ENCODE data around the gene B4GALT2. TPM values are rescaled to one million over a fixed set of nuclear protein-coding genes. Genes with fewer than 3 reads are reported as not detected.

Gene B4GALT2
- total RNA-seq, 1 donor from 2014 or later, result 84.0 TPM

DNA sequence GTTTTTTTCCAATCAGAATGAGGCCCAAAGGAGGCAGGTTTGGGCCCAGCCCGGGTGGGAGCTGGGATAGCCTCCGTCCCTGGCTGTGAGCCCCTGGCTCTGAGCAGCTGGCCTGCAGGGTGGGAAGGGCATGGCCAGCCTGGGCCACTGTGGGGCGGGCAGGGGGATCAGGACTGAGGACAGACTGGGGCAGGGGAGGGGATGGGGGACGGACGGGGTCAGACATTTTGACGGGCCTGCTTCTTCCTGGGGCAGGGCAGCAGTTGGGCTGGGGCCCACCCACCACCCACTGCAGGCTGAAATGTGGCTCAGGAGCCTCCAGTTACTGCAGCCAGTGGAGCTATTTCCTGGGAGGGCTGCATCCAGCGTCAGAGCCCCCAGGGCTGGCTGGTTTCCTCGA lies 54.7 kb downstream of the B4GALT2 start:
- no peak overlapping the region for H3K4me3 ChIP-seq (ENCODE audit: low read depth, low read length)
- no peak for DNase-seq (ENCODE audit: low read depth)
- TF ChIP-seq, protein P1, sequence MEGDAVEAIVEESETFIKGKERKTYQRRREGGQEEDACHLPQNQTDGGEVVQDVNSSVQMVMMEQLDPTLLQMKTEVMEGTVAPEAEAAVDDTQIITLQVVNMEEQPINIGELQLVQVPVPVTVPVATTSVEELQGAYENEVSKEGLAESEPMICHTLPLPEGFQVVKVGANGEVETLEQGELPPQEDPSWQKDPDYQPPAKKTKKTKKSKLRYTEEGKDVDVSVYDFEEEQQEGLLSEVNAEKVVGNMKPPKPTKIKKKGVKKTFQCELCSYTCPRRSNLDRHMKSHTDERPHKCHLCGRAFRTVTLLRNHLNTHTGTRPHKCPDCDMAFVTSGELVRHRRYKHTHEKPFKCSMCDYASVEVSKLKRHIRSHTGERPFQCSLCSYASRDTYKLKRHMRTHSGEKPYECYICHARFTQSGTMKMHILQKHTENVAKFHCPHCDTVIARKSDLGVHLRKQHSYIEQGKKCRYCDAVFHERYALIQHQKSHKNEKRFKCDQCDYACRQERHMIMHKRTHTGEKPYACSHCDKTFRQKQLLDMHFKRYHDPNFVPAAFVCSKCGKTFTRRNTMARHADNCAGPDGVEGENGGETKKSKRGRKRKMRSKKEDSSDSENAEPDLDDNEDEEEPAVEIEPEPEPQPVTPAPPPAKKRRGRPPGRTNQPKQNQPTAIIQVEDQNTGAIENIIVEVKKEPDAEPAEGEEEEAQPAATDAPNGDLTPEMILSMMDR (IDR thresholded peaks at IDR 0.05; ENCODE audit: insufficient read depth, low read length, severe bottlenecking), result no peak
- no peaks in the 10 kb centered on the region for H3K27me3 ChIP-seq (ENCODE audit: control insufficient read depth, insufficient read depth, low read length)
- no peaks in the 10 kb centered on the region for H3K36me3 ChIP-seq (ENCODE audit: control insufficient read depth, insufficient read depth, low read length)
- no peak for FAIRE-seq

DNA sequence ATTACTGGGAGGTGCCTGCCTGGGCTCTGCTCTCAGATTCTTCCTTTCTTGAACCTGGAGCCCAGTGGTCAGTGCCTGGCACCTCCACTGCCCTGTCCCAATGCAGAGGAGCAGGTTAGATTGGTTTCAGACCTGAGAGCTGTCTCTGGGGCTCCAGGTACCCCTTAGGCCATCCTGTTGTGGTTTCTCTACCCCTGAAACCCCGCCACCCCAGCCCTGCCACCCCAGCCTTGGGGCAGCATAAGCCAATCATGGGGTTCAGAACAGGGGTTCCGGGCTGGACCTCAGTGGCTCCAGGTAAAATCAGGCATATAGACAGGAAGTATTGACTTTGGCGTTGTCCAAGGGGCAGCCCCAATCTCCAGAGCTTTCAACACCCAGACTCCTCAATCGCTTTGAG lies 55.4 kb downstream of the B4GALT2 start:
- FAIRE-seq (no peak), DNase-seq (ENCODE audit: low read depth) (no peak)
- Histone ChIP-seq H3K36me3 (ENCODE audit: control insufficient read depth, insufficient read depth, low read length) (no peaks in the 10 kb centered on the region), H3K4me3 (ENCODE audit: low read depth, low read length) (no peak overlapping the region), H3K27me3 (ENCODE audit: control insufficient read depth, insufficient read depth, low read length) (no peaks in the 10 kb centered on the region)
- TF ChIP-seq, protein P1 (IDR thresholded peaks at IDR 0.05; ENCODE audit: insufficient read depth, low read length, severe bottlenecking), result no peak

DNA sequence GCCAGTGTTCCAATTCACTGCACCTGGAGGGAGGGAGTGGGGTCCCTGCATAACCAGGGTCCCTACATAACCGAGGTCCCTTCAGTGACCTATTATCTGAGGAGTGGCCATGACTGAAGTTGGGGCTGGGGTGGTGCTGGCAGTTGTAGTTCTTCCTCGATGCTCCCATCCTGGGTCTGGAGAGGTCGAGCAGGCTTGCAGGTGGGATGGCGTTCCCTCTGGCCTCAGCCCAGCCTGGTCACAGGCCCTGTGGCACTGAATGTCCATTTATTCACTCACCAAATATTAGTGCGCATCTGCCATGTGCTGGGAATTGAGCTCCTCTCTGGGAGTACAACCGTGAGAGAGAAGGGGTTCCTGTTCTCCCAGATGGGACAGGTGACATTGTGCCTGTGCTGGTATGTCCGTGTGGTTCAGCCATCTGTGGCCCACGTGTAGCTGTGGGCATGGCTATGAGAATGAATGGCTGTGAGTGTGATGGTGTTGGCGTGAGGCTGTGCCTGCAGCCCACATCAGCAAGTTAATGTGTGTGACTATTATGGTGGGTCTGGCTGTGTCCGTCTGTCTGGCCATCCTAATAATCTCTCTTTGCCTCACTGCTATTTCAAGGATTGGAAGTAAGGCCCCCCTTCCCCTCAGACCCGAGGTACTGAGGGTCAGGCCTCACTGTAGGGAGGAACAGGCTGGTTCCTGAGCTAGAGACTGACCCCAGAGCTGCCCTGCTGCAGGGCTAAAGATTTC lies 56.1 kb downstream of the B4GALT2 start:
- FAIRE-seq (peak; percentile 76), DNase-seq (ENCODE audit: low read depth) (no peak)
- H3K36me3 ChIP-seq (ENCODE audit: control insufficient read depth, insufficient read depth, low read length), result no peaks in the 10 kb centered on the region
- H3K4me3 ChIP-seq (ENCODE audit: low read depth, low read length), result no peak overlapping the region
- no peaks in the 10 kb centered on the region for H3K27me3 ChIP-seq (ENCODE audit: control insufficient read depth, insufficient read depth, low read length)
- TF ChIP-seq, protein P1 (IDR thresholded peaks at IDR 0.05; ENCODE audit: insufficient read depth, low read length, severe bottlenecking), result no peak

DNA sequence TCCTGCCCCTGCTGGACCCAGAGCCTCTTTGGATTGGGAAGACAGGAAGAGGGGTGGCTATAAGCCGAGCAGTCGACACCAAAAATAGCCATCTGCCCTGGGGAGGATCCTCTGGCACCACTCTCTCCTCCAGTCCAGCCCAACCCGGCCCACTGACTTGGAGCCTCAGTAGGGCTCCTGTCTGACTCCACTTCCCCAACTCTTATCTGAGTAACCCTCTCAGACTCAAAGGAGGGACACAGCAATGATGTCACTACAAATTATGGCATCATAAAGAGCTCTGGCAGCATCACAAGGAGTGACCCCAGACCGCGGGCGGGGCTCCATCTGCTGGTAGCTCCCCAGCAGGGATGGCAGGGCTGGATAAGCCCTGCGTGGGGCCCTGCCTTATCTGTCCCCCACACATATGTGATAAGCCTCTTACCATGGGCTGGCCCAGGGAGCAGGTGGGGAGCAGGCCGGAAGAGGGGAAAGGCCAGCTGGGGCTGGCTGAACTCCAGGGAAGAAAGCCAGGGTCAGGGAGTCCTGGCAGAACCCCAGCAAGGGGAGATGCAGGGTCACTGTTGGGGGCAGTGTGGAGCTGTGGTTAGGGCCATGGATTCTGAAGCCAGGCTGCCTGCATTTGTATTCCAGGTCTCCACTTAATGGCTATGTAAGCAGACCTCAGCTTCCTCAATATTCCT lies 56.9 kb downstream of the B4GALT2 start:
- TF ChIP-seq, protein P1 (IDR thresholded peaks at IDR 0.05; ENCODE audit: insufficient read depth, low read length, severe bottlenecking), result peak; percentile 6
- no peaks in the 10 kb centered on the region for H3K36me3 ChIP-seq (ENCODE audit: control insufficient read depth, insufficient read depth, low read length)
- FAIRE-seq (no peak), DNase-seq (ENCODE audit: low read depth) (no peak)
- H3K4me3 ChIP-seq (ENCODE audit: low read depth, low read length), result no peak overlapping the region
- no peaks in the 10 kb centered on the region for H3K27me3 ChIP-seq (ENCODE audit: control insufficient read depth, insufficient read depth, low read length)

DNA sequence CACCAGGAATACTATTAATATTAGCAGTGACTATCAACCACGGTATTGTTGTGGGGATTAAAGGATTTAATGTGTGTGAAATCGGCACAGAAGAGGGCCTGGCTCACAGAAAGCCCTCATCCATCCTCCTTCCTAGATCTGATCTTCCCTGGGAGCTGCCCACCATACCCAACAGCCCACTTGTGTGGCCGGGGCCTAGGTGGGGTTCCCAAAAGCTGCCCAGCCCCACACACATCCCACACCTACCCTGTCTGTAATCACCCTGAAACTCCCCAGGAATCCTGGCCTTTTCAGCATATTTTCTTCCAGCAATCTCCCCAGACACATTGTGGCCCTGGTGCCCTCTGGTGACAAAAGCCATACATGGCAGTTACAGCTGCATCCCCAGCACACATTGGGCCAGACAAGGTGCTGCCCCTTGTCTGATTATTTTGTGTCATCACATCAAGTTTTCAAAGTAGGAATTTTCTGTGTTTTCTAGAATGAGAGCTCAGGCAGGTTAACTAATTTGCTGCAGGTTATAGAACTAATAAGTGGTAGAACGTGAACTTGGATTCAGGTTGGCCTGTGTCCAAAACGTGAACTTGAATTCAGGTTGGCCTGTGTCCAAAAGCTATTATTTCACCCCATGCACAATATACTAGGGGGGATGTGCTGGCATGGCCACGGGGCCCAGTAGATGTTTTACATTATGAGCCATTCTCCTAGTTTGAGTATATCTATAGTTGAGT lies 57.6 kb downstream of the B4GALT2 start:
- no peaks in the 10 kb centered on the region for H3K36me3 ChIP-seq (ENCODE audit: control insufficient read depth, insufficient read depth, low read length)
- no peak overlapping the region for H3K4me3 ChIP-seq (ENCODE audit: low read depth, low read length)
- TF ChIP-seq, protein P1 (IDR thresholded peaks at IDR 0.05; ENCODE audit: insufficient read depth, low read length, severe bottlenecking), result peak; percentile 76
- FAIRE-seq (peak; percentile 66), DNase-seq (ENCODE audit: low read depth) (peak; percentile 62)
- H3K27me3 ChIP-seq (ENCODE audit: control insufficient read depth, insufficient read depth, low read length), result no peaks in the 10 kb centered on the region
